Endometrial microvascular endothelial cells (primary cell): ENCODE measurements around the gene NLRC5. TPM values are rescaled to one million over a fixed set of nuclear protein-coding genes. Genes with fewer than 3 reads are reported as not detected.

Source experiments
- in situ Hi-C: cut with HindIII; loops from 2 replicates; pipeline ENCODE4 v1.10.0; 2017; ENCODE audit warnings: low sequenced_read_pairs, low pct_unique_long_range_greater_than_20kb; ENCODE audit errors: inconsistent ontology term
- total RNA-seq: library from RNA; depleted of rRNA; stranded (reverse); fragments of >200 nt; gene quantifications from one replicate; pipeline ENCODE4 v1.2.3, GENCODE V29; 2015; ENCODE audit errors: inconsistent ontology term

The NLRC5 gene
- total RNA-seq, 1 donor from 2014 or later = 35.0 TPM

DNA sequence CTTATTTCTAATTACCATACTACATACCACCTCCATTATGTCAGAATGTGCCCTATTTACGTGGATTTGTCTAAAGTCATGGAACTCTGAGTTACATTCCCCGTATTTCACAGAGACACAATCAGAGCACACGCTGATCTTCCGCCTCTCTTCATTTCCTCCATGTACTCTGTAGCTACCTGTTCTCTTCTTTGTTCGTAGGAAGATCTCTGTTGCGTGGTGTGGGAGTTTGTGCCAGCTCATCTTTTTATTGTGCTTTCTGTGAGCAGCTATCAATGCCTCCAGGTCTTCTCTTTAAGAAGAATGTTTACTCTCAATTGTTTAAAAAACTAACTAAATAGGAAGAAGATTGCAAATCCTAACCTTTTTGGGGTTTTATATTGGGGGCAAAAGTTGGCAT is 26.9 kb downstream of the NLRC5 start:
- in situ Hi-C loops = no loop called here

DNA sequence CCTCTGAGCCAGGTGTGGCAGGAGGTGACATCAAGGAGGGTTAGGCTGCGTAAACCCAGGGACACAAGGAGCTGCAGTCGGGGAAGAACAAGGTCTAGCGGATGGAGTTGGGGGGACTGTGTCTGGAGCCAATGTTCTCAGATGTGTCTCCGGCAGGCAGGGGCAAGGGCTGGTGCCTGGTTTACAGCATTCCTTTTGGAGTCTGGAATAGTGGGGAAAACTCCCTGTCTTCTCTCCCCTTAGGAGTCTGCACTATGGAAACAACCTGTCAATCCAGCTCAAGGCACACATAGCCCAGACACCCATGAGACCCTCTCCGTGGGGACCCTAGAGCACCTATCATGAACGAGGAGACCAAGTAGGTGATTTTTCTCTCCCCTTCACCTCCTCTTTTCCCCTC is 27.5 kb downstream of the NLRC5 start:
- in situ Hi-C loops = no loop called here

DNA sequence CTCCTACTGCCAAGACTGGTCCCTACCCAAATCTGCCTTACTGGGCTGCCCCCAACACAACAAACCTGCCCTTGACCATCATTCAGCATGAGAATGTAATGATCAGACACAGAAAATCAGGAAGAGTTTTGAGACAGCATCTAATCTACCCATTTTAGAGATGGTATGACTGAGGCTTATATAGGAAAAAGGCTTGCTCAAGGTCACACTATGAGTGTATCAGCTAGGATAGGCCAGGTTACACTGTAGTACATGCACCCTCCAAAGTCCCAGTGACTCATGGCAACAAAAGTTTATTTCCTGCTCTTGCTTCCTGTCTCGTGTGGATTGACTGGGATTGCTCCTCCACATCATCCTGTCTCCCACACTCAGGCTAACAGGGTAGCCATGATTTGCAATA is 27.9 kb downstream of the NLRC5 start:
- in situ Hi-C loops = no loop called here

DNA sequence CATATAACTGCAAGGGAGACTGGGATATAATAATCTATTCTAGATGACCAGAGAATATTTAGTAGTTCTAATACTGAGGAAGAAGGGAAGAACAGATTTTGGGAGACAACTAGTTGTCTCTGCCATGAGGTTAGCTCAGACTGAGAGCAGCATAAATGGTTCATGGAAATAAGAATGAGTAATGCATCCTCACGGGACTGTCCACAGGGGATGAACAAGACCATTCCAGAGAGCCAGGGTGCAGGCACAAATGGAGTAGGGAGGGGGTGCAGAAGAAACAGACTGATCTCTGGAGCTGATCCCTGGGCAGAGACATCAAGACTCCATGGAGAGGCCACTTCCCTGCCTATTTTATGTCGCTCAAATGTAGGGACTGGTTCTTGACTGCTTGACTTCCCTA is 30.4 kb downstream of the NLRC5 start:
- in situ Hi-C loops = no loop called here

DNA sequence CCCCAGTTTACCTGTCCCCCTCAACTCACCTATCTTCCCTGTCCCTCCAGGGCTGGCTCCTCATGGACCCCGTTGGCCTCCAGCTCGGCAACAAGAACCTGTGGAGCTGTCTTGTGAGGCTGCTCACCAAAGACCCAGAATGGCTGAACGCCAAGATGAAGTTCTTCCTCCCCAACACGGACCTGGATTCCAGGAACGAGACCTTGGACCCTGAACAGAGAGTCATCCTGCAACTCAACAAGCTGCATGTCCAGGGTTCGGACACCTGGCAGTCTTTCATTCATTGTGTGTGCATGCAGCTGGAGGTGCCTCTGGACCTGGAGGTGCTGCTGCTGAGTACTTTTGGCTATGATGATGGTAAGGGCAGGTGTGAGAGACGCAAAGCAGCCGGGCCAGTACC is 31.3 kb downstream of the NLRC5 start:
- in situ Hi-C loops = no loop called here

DNA sequence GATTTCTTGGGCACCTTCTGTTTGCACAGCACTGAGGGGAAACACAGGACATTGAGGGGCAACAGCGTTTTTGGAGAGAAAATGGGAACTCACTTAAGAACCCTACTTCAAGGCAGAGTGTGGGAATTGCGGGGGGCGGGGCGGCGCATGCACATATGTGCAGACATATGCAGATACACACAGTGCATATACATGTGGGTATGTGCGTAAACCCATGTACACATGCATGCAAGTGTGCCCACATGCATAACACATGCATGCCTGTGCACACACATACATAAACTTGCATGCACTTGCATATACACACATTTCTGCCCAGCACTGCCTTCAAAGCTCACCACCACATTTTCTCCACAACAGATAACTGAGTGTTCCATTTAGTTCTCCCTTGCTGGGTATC is 32.4 kb downstream of the NLRC5 start:
- in situ Hi-C loops = no loop called here

DNA sequence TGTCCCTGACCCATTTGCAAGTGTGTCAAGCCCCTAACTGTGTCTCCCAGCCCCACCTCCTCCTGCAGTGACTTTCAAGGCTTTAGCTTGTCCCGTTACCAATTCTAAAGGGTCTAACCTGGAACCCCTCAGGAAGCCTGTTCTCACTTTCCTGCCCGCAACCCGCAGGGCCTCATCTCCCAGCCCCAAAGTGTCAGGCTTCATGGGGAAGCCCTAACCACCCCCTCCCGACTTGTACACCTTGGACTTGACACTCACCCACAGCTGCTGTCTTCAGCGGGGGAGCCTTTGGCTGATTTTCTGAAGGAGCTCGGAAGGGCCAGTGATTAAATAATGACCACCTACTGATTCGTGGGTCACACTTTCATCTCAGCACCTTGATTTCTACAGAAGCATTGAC is 33.1 kb downstream of the NLRC5 start:
- in situ Hi-C loops = no loop called here

DNA sequence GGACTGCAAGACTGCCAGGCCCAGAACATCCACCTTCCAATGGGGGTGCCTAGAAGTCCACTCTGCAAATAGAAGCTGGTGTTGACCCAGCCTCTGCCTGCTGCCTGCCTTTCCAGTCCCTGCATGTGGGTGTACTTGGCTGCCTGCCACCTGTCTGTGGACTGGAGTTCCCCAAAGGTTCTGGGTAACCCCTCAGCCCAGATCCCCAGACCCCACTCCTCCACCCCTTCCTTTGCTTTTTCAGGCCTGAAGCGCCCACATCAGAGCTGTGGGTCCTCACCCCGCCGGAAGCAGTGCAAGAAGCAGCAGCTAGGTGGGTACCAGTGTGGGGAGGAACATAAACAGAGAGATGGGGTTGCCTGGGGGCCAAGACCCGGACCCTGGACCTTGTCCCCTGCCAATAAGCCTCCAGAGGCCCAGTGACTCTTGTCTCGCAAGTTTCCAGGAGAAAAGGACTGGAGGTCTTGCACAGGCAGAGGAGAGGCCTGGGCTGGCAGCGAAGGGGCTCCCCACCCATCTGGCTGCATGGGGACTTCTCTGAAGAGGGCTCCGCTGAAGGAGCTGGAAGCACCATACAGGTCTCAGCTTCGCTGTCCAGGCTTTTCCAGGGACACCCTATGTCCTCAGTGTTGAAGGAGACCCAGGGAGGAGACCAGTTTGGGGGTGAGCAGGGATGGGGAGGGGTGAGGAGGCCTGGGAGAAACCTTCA is 34.3 kb downstream of the NLRC5 start:
- in situ Hi-C loops = no loop called here

DNA sequence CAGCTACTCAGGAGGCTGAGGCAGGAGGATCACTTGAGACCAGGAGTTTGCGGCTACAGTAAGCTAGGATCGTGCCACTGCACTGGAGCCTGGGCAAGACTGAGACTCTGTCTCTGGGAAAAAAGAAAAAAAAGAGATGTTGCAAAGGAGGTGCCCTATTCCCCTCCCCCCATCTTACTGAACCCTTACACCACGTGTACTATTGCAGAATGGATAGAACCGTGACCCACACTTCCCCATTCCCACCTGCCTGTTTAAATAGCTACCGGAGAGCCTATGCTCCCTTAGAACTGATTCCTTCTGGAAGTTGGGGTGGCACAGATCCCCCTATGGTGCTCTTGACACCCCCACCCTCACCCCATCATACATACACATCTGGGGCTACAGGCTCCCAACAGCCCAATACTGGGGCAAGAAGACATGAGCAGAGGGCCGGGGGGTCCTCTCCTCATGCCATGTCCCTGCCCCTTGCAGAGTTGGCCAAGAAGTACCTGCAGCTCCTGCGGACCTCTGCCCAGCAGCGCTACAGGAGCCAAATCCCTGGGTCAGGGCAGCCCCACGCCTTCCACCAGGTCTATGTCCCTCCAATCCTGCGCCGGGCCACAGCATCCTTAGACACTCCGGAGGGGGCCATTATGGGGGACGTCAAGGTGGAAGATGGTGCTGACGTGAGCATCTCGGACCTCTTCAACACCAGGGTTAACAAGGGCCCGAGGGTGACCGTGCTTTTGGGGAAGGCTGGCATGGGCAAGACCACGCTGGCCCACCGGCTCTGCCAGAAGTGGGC is 35.7 kb downstream of the NLRC5 start:
- in situ Hi-C loops = no loop called here

DNA sequence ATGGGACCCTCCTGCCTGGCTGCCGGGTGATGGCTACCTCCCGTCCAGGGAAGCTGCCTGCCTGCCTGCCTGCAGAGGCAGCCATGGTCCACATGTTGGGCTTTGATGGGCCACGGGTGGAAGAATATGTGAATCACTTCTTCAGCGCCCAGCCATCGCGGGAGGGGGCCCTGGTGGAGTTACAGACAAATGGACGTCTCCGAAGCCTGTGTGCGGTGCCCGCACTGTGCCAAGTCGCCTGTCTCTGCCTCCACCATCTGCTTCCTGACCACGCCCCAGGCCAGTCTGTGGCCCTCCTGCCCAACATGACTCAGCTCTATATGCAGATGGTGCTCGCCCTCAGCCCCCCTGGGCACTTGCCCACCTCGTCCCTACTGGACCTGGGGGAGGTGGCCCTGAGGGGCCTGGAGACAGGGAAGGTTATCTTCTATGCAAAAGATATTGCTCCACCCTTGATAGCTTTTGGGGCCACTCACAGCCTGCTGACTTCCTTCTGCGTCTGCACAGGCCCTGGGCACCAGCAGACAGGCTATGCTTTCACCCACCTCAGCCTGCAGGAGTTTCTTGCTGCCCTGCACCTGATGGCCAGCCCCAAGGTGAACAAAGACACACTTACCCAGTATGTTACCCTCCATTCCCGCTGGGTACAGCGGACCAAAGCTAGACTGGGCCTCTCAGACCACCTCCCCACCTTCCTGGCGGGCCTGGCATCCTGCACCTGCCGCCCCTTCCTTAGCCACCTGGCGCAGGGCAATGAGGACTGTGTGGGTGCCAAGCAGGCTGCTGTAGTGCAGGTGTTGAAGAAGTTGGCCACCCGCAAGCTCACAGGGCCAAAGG is 36.8 kb downstream of the NLRC5 start:
- in situ Hi-C loops = no loop called here

DNA sequence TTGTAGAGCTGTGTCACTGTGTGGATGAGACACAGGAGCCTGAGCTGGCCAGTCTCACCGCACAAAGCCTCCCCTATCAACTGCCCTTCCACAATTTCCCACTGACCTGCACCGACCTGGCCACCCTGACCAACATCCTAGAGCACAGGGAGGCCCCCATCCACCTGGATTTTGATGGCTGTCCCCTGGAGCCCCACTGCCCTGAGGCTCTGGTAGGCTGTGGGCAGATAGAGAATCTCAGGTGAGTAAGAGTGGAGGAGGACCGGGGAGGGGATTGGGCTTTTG is 37.4 kb downstream of the NLRC5 start:
- in situ Hi-C loops = no loop called here

DNA sequence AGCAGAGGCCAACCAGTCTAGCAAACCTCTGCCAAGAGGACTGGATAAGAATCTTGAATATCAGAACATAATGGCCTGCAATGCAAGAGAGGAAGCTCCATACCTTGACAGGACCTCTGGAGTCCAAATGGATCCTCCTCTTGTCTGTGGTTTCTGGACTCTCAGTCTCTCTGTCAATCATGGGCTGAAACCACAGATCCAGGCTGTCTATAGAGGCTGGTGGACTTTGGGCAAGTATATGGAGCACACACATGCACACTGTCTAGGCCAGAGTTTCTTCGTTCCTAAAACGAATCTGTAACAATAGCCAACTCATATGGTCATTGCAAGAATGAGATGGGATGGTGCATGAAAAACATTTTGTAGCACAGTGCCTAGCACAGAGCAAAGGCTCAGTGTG is 37.7 kb downstream of the NLRC5 start:
- in situ Hi-C loops = no loop called here

DNA sequence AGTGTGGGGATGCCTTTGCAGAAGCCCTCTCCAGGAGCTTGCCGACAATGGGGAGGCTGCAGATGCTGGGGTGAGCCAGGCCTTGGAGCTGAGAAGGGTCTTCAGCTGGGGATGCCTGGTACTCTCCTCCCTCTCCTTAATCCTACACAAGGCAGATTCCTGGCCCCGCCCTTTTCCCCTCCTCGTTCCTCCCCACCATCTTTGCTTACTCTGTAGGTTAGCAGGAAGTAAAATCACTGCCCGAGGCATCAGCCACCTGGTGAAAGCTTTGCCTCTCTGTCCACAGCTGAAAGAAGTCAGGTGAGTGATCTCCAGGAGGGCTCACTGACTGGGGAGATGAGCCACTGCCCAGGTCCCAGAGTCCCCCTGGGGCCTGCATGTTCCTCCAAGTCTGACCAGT is 38.7 kb downstream of the NLRC5 start:
- in situ Hi-C loops = no loop called here

DNA sequence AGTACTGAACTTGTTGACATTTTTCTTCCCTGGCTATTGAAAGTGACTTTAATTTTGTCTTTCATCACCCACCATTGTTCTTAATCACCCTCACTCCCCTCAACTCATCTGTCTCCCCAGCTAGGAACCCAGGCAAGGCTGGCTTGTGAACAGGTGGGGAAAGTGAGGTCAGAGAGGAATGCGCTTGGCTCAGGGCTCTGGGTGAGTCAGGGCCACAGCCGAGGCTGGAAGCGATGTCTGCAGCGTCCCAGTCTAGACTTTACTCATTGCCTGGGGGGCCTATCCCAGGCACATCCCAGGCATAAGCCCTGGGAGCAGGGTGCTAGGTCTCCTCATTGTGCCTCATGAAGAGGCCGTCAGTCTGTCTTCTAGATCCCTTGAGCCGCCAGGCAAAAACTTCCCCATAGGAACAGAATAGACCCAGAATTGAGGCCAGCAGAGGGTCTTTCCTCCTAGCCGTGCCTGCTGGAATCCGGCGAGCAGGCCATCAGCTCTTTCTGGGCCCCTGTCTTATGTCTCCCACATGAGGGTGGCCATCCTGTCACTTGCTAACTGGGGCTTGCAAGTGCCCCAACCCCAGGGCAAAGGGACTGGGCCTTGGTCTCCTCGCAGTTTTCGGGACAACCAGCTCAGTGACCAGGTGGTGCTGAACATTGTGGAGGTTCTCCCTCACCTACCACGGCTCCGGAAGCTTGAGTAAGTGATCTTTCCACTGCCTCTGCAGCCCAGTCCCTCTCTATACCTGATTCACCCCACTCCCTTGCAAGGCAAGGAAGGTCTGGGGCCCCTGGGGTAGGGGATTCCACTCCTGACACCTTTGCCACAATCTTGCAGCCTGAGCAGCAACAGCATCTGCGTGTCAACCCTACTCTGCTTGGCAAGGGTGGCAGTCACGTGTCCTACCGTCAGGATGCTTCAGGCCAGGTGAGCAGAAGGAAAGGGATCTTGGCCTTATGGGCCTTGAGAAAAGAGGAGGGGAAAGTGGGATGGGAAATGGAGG is 40.1 kb downstream of the NLRC5 start:
- in situ Hi-C loops = no loop called here

DNA sequence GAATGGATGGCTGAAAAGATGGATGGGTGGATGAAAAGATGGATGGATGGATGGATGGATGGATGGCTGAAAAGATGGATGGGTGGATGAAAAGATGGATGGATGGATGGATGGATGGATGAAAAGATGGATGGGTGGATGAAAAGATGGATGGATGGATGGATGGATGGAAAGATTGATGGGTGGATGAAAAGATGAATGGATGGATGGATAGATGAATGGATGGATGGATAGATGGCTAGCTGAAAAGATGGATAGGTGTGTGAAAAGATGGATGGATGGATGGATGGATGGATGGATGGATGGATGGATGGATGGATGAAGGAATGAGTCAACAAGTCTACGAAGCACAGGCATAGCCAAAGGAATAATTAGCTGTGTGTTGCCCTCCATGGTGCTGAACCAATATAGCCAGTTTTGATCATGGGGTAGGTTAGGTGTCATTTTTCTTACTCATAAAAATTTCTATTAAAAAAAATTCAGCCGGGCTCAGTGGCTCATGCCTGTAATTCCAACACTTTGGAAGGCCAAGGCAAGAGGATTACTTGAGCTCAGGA is 41.1 kb downstream of the NLRC5 start:
- in situ Hi-C loops = no loop called here

DNA sequence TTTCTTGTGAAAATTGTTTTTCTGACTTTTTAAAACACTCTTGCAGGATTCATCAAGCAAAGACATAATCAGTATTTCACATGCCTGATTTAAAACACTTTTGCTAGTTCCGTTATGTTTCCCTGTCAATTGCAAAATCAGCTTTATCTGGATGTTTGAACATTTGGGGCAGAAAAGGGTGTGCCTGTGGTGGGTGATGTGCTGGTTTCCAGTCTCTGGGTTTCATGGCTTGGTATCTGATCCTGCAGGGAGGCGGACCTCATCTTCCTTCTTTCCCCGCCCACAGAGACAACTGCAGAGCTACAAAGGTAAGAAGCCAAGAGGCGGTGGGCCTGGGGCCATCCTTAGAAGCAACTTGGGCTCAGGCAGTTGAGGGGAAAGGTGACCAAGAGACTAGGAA is 41.8 kb downstream of the NLRC5 start:
- in situ Hi-C loops = no loop called here

DNA sequence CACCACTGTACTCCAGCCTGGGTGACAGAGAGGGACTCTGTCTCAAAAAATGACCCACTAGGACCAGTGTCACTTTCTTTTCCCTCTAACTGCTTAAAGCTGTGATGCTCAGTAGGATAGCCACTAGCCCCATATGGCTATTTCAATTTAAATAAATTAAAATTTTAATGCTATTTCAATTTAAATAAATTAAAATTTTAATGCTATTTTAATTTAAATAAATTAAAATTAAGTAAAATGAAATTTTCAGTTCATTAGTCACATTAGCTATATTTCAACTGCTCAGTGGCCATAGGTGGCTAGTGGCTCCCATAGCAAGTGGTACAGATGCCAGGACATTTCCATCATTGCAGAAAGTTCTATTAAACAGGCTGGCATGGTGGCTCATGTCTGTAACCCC is 43.0 kb downstream of the NLRC5 start:
- in situ Hi-C loops = no loop called here

DNA sequence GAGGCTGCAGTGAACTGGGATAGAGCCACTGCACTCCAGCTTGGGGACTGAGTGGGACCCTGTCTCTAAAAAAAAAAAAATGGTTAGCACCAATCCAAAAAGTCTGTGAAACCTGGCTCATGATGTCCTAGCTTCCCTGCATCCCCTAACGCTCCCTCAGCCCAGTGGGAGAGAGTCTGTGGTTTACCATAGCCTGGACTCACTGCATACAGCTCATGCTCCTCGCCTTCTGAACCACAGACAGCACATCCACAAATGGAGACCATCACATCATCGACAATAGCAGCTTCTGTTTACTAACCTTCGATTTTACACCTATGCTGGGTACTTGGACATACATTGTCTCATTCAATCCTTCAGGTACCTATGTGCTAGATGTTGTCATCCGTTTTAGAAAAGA is 43.6 kb downstream of the NLRC5 start:
- in situ Hi-C loops = no loop called here

DNA sequence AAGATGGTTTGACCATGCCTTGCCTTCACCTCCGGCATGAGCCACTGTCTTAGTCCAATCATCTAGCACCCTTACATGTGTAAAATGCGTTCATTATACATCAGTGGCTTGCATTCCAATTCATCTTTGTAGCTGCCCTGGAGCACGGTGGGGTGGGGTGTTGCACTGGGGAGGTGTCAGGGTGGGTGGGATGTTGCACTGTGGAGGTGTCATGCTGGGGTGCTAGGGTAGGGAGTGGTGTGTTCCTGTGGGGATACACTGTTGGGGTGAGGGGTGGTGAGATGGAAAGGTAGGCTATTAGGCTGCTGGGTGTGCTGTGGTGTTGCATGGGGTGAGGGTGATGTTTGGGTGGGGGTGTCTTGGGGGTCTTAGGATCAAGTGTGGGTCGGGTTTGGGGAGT is 47.0 kb downstream of the NLRC5 start:
- in situ Hi-C loops = no loop called here
